K562 treated with DMSO at 1 percent for 4 hours (cell line): ENCODE results near the gene VSNL1. TPM values are rescaled to one million over a fixed set of nuclear protein-coding genes. Genes with fewer than 3 reads are reported as not detected.

ENCODE experiments used
- total RNA-seq: library from RNA; unstranded; fragments of 300-600 nt; gene quantifications from 2 replicates; pipeline ENCODE4 v1.2.3, GENCODE V29; 2022; ENCODE audit not compliant: insufficient read depth

VSNL1 gene
- total RNA-seq, result not detected in 2 replicates

DNA sequence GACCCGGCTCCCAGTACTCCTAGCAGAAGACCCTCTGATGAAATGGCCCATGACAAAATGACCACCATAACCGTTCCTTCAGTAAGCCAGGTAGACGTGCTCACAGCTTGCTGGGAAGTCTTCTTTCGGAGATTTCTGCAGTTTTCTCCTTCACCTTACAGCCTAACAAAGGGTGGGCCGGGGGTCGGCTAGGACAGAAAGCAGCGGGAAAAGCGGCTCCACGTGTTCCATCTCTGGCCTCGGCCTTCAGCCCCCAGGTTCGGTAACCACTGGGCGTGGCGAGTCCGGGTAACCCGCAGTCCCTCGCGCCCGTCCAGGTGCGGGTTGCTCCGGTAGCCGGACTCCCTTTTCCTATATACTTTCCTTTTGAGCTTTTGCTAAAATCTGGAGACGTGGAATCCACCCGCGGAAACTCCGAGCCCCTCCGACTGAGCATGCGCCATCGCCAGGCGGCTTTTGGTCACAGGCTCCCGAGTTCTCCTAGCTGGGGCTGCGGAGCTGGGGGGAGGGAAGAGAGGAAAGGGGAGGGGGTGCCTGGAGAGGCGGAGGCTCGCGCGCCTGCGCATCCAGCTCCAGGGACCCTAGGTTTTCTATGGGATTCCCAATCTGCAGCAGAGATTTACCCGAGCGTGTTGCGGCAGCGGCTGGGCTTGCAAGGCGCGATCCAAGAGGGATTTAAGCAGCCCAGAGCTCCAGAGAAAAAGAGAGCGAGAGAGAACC lies at the start of gene VSNL1:
TSS of gene VSNL1 (plus strand) at position 604 of the 720 bp plus-strand sequence. CDS start 51,379 bp downstream, outside the sequence.

DNA sequence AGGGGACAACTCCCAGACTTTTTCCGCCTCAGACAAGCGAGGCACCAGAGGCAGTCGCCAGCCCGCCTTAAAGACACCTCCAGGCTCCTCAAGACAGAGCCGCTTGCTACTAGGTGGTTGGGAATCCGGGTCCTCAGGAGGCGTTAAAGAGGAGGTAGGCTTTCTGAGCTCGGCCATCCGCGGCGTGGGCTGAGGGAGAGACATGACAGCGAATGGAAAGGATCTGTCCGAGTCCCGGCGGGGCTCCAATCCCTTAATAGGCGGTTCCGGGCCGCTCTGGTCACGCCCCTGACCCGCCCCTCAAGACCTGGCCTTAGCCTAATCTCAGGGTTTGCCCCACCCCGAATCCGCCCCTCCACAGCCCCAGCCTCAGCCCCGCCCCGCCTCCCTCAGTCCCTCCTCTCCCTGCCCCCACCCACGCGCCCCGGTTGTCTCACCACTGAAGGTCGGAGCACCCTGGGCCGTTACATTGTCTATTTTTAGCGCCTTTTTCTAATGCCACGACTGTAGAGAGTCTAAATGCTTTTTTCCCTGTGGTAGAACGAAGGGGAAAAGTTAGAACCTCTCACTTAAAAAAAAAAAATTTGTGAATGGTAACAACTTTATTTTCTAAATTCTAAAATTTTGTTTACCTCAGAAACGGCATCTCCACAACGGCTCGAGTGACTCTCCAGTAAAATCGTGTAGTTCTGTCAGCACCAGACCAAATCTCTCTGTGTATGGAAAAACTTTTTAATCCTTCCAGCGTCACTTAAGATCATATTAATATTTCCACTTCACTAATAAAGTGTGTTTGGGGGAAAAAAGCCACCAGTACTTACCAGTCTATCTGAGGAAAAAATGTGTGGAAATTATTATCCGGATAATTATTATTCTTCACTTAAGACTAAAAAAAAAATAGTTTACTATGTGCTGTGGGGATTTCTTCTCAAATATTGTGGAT lies 22.0 kb upstream of the VSNL1 start, which contains the start of gene RAD51AP2:
TSS of gene RAD51AP2 (minus strand) at position 229 of the 943 bp plus-strand sequence. CDS start at position 204, 25 bp downstream.

Other genes with a start within 250 kb of the VSNL1 start
- not detected in 2 replicates for gene RAD51AP2, start 22.3 kb upstream of the VSNL1 start, total RNA-seq
- gene SMC6, start 213.1 kb downstream of the VSNL1 start, total RNA-seq, result 16.8 and 18.8 TPM in 2 replicates
- gene GEN1, start 213.4 kb downstream of the VSNL1 start, total RNA-seq, result 2.1 and 3.7 TPM in 2 replicates